ENCODE data around the gene TRIM24.

GRCh38 chr7:138569418-138569817 lies 109.4 kb downstream of the TRIM24 start:
- TF ChIP-seq CTCF (conservative IDR thresholded peaks at IDR 0.05; ENCODE audit: low read depth, low read length) (no peak), EZH2 (IDR thresholded peaks at IDR 0.05; ENCODE audit: borderline replicate concordance, low read depth, low read length, poor library complexity, severe bottlenecking) (no peak)

Data from A673 (cell line).